ENCODE results near the gene CCDC149. TPM values are rescaled to one million over a fixed set of nuclear protein-coding genes. Genes with fewer than 3 reads are reported as not detected.

Gene CCDC149
- total and polyA plus RNA-seq, 2 of the 13 experiments (the other 11 are each of a cell fraction or from before 2014, with no cell fraction given): 0.44 to 0.95 TPM

DNA sequence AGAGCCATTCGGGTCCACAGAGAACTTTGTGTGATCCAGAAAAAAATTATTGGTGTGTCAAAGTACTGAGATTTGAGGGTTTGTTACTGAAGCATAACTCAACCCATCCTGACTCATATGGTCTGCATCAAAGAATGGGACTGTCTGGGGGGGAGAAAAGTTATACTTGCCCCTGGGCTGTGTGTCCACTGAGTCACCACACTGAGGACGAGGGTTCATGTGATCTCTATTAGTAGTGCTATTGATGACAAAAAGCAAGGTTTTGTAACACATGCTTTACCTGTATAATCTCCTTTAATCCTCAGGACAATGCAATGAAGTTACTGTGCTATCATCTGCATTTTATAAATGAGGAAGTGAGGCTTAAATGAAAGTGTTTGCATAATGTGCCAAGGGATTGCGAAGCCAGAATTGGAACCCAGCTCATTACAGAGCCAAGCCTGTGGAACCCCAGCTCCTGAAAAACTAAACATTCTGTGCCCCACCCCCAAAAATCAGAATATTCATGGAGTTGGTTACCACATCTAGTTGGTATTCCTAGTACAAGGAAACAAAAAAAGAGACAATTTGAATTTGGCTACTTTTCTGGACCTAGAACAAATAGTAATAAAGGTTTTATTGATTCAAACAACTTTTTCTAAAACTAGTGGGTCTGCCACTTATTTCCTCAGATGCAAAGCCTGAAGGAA is 31.2 kb downstream of the CCDC149 start:
- POLR2A ChIA-PET: no interaction called here
- Histone ChIP-seq H3K79me2 (ENCODE audit: insufficient read depth, low read length) (no peaks in the 10 kb centered on the region), H3K4me3 (replicated peaks in 1 of 3; ENCODE audit: insufficient read depth in 1 of 3, low read depth in 2 of 3, low read length in 3 of 3) (no peak overlapping the region), H3K27ac (ENCODE audit: extremely low read length, insufficient read depth, low read length) (no peak overlapping the region), H3K4me1 (ENCODE audit: insufficient read depth, low read length) (no peaks in the 10 kb centered on the region), H3K9ac (ENCODE audit: insufficient read depth, low read depth, low read length) (no peak overlapping the region), H3K4me2 (ENCODE audit: low read depth, low read length) (no peak overlapping the region), H3K27me3 (ENCODE audit: control insufficient read depth in 1 of 2, insufficient read depth in 2 of 2, low read length in 2 of 2) (peaks cover 0 to 7% of the 10 kb centered on the region in 2 experiments; a peak in 1 of 5 replicates), H3K9me3 (ENCODE audit: low read length) (no peaks in the 10 kb centered on the region), H4K20me1 (ENCODE audit: insufficient read depth, low read length) (no peaks in the 10 kb centered on the region), H3K36me3 (replicated peaks in 1 of 2; ENCODE audit: control insufficient read depth in 1 of 2, insufficient read depth in 2 of 2, low read length in 2 of 2) (no peaks in the 10 kb centered on the region), H2AFZ (ENCODE audit: low read length) (no peak overlapping the region)
- TF ChIP-seq ZNF891 (CRISPR knock-in tag; IDR thresholded peaks at IDR 0.05): no peak
- TF ChIP-seq, protein P1, sequence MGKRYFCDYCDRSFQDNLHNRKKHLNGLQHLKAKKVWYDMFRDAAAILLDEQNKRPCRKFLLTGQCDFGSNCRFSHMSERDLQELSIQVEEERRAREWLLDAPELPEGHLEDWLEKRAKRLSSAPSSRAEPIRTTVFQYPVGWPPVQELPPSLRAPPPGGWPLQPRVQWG (CRISPR knock-in tag; IDR thresholded peaks at IDR 0.05; ENCODE audit: borderline replicate concordance, low read depth): no peak
- no peak for DNase-seq (ENCODE audit: low spot score)
- 39% methylated on average over 3 of the region's 3 CpGs for WGBS (ENCODE audit: low lambda C conversion rate)
- intact Hi-C loops (cut with micrococcal nuclease; ENCODE audit: unreplicated experiment) (no loop called here), in situ Hi-C loops (cut with HindIII; ENCODE audit: extremely low pct_ligation_motif_present, low pct_unique_long_range_greater_than_20kb) (no loop called here)
- no TSS peak for BruUV-seq (replicated peaks)
- FAIRE-seq: no peak
- CTCF ChIA-PET (ENCODE audit: low intra/inter-chr PET ratio, low total read pairs): no interaction called here
- no peak for ATAC-seq

DNA sequence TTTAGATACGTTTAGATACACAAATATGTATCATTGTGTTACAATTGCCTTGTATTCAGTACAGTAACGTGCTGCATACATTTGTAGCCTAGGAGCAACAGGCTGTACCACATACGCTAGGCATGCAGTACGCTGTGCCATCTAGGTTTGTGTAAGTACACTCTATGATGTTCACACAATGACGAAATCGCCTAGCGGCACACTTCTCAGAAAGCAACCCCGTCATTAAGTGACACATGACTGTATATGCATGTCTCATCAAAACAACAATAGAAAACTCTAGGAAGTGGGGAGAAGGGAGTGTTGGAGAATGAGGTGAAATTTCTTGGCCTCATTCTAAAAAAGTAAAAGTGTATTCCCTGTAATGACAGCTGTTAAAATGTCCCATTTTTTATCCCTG is 32.7 kb downstream of the CCDC149 start:
- H3K4me3 ChIP-seq (replicated peaks in 1 of 3; ENCODE audit: insufficient read depth in 1 of 3, low read depth in 2 of 3, low read length in 3 of 3): no peak overlapping the region
- intact Hi-C loops (cut with micrococcal nuclease; ENCODE audit: unreplicated experiment) (no loop called here), in situ Hi-C loops (cut with HindIII; ENCODE audit: extremely low pct_ligation_motif_present, low pct_unique_long_range_greater_than_20kb) (no loop called here)
- H3K79me2 ChIP-seq (ENCODE audit: insufficient read depth, low read length): no peaks in the 10 kb centered on the region
- no peak overlapping the region for H3K4me2 ChIP-seq (ENCODE audit: low read depth, low read length)
- BruUV-seq (replicated peaks): no TSS peak
- FAIRE-seq: no peak
- ATAC-seq: no peak
- H3K27ac ChIP-seq (ENCODE audit: extremely low read length, insufficient read depth, low read length): no peak overlapping the region
- H3K4me1 ChIP-seq (ENCODE audit: insufficient read depth, low read length): no peaks in the 10 kb centered on the region
- no peaks in the 10 kb centered on the region for H4K20me1 ChIP-seq (ENCODE audit: insufficient read depth, low read length)
- no peak overlapping the region for H2AFZ ChIP-seq (ENCODE audit: low read length)
- peaks cover 0 to 7% of the 10 kb centered on the region in 2 experiments; a peak in 1 of 5 replicates for H3K27me3 ChIP-seq (ENCODE audit: control insufficient read depth in 1 of 2, insufficient read depth in 2 of 2, low read length in 2 of 2)
- no peaks in the 10 kb centered on the region for H3K36me3 ChIP-seq (replicated peaks in 1 of 2; ENCODE audit: control insufficient read depth in 1 of 2, insufficient read depth in 2 of 2, low read length in 2 of 2)
- TF ChIP-seq, protein P2, sequence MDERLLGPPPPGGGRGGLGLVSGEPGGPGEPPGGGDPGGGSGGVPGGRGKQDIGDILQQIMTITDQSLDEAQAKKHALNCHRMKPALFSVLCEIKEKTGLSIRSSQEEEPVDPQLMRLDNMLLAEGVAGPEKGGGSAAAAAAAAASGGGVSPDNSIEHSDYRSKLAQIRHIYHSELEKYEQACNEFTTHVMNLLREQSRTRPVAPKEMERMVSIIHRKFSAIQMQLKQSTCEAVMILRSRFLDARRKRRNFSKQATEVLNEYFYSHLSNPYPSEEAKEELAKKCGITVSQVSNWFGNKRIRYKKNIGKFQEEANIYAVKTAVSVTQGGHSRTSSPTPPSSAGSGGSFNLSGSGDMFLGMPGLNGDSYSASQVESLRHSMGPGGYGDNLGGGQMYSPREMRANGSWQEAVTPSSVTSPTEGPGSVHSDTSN (CRISPR knock-in tag; IDR thresholded peaks at IDR 0.05): no peak
- TF ChIP-seq, protein P3, sequence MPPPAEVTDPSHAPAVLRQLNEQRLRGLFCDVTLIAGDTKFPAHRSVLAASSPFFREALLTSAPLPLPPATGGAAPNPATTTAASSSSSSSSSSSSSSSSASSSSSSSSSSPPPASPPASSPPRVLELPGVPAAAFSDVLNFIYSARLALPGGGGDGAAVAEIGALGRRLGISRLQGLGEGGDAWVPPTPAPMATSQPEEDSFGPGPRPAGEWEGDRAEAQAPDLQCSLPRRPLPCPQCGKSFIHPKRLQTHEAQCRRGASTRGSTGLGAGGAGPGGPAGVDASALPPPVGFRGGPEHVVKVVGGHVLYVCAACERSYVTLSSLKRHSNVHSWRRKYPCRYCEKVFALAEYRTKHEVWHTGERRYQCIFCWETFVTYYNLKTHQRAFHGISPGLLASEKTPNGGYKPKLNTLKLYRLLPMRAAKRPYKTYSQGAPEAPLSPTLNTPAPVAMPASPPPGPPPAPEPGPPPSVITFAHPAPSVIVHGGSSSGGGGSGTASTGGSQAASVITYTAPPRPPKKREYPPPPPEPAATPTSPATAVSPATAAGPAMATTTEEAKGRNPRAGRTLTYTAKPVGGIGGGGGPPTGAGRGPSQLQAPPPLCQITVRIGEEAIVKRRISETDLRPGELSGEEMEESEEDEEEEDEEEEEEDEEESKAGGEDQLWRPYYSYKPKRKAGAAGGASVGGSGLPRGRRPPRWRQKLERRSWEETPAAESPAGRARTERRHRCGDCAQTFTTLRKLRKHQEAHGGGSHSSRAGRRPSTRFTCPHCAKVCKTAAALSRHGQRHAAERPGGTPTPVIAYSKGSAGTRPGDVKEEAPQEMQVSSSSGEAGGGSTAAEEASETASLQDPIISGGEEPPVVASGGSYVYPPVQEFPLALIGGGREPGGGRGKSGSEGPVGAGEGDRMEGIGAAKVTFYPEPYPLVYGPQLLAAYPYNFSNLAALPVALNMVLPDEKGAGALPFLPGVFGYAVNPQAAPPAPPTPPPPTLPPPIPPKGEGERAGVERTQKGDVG (CRISPR knock-in tag; IDR thresholded peaks at IDR 0.05; ENCODE audit: borderline replicate concordance): no peak
- TF ChIP-seq, protein P1 (CRISPR knock-in tag; IDR thresholded peaks at IDR 0.05; ENCODE audit: borderline replicate concordance, low read depth): no peak
- no peak for TF ChIP-seq ZNF775 (CRISPR knock-in tag; IDR thresholded peaks at IDR 0.05; ENCODE audit: borderline replicate concordance)
- TF ChIP-seq ERF (CRISPR knock-in tag; IDR thresholded peaks at IDR 0.05): no peak
- TF ChIP-seq HMGA1 (CRISPR knock-in tag; conservative IDR thresholded peaks at IDR 0.05): no peak
- H3K9me3 ChIP-seq (ENCODE audit: low read length): no peaks in the 10 kb centered on the region
- ChIA-PET POLR2A (no interaction called here), CTCF (ENCODE audit: low intra/inter-chr PET ratio, low total read pairs) (no interaction called here)
- WGBS (ENCODE audit: low lambda C conversion rate): 45% methylated on average over 8 of the region's 8 CpGs
- DNase-seq (ENCODE audit: low spot score): no peak
- H3K9ac ChIP-seq (ENCODE audit: insufficient read depth, low read depth, low read length): no peak overlapping the region

Data from HepG2 (cell line).